GM12878 (cell line): Measurements from ENCODE around the gene HOXB2. TPM values are rescaled to one million over a fixed set of nuclear protein-coding genes. Genes with fewer than 3 reads are reported as not detected.

ENCODE experiments used
- ATAC-seq: fragments of 200-7000 bp; cut with Tn5 transposase; 3 replicates; pipeline ENCODE4 v1.9.1; 2020; ENCODE audit warnings: mild to moderate bottlenecking, moderate library complexity
- BruUV-seq: library from RNA; stranded (reverse); fragments of 400-500 nt; replicated peaks from 2 replicates; lab custom pipeline; 2021; lab: Mats Ljungman, UMichigan
- CTCF ChIA-PET: fragments of 300-600 bp; sonication (Branson Sonifier 250); formaldehyde crosslinking; extraction: SDS; loops from one replicate; lab custom pipeline; 2021; ENCODE audit warnings: inconsistent platforms; lab: Yijun Ruan, JAX
- POLR2A ChIA-PET: fragments of 350-600 bp; formaldehyde crosslinking; extraction: SDS; loops from one replicate; lab custom pipeline; 2021; ENCODE audit warnings: inconsistent platforms; lab: Charles Lee
- RAD21 ChIA-PET: fragments of 300-600 bp; sonication (Branson Sonifier 250); formaldehyde crosslinking; loops from one replicate; lab custom pipeline; 2023; ENCODE audit warnings: antibody characterized with exemption; ENCODE audit not compliant: unreplicated experiment; lab: Charles Lee
- SMC1A ChIA-PET: fragments of 300-600 bp; sonication (Branson Sonifier 250); formaldehyde crosslinking; loops from one replicate; lab custom pipeline; 2023; ENCODE audit not compliant: unreplicated experiment, uncharacterized antibody; lab: Charles Lee
- DNase-seq: peaks from one replicate; pipeline ENCODE4 v3.0.0-alpha.2; 2011; ENCODE audit warnings: low read depth, low spot score
- FAIRE-seq: peaks from 3 replicates; lab custom pipeline; 2011; peaks lifted over from hg19 to GRCh38; lab: Jason Lieb, UNC
- H2AFZ ChIP-seq: 2 replicates; pipeline ENCODE4 v1.6.0; 2011; ENCODE audit warnings: low read depth, low read length, control low read depth; ENCODE audit not compliant: control insufficient read depth
- H3K27ac ChIP-seq: 2 replicates; pipeline ENCODE4 v1.5.1; 2011; ENCODE audit warnings: control low read depth; ENCODE audit not compliant: control insufficient read depth, insufficient read depth
- H3K27me3 ChIP-seq, 2 experiments: replicated peaks in 1 of 2; 2 replicates each; pipeline versions ENCODE4 v1.6.0 to v1.6.1; 2011; ENCODE audit warnings: low read length in 1 of 2; ENCODE audit not compliant: control insufficient read depth in 2 of 2, insufficient read depth in 2 of 2
- H3K36me3 ChIP-seq, 2 experiments: 2 replicates each; pipeline ENCODE4 v1.5.1; 2011; ENCODE audit warnings: low read length in 1 of 2; ENCODE audit not compliant: control insufficient read depth in 2 of 2, insufficient read depth in 2 of 2
- H3K4me1 ChIP-seq: 2 replicates; pipeline ENCODE4 v1.6.1; 2011; ENCODE audit warnings: mild to moderate bottlenecking, low read length, moderate library complexity, mixed read lengths; ENCODE audit not compliant: control insufficient read depth, insufficient read depth
- H3K4me2 ChIP-seq: 2 replicates; pipeline ENCODE4 v1.6.0; 2011; ENCODE audit warnings: control low read depth; ENCODE audit not compliant: control insufficient read depth, insufficient read depth
- H3K4me3 ChIP-seq: fragments of 200-600 bp; sonication (generic); 2 replicates; pipeline ENCODE4 v1.5.1; 2016
- H3K79me2 ChIP-seq: 2 replicates; pipeline ENCODE4 v1.6.0; 2011; ENCODE audit warnings: low read length; ENCODE audit not compliant: control insufficient read depth, insufficient read depth
- H3K9ac ChIP-seq: 2 replicates; pipeline ENCODE4 v1.8.0; 2011; ENCODE audit warnings: low read length, control low read depth, mixed read lengths; ENCODE audit not compliant: control insufficient read depth, insufficient read depth
- H3K9me3 ChIP-seq: replicated peaks from 3 replicates; pipeline ENCODE4 v1.5.1; 2011; ENCODE audit warnings: mild to moderate bottlenecking, low read length; ENCODE audit not compliant: control insufficient read depth, insufficient read depth
- H4K20me1 ChIP-seq: 2 replicates; pipeline ENCODE4 v1.6.0; 2011; ENCODE audit not compliant: control insufficient read depth, insufficient read depth
- BCL11A ChIP-seq: IDR thresholded peaks from 2 replicates; pipeline ENCODE4 v1.6.1; 2011; ENCODE audit warnings: low read depth, low read length
- GATAD2B ChIP-seq: fragments of 450-650 bp; conservative IDR thresholded peaks from 2 replicates; pipeline ENCODE4 v1.6.1; 2017; ENCODE audit warnings: low read depth, mild to moderate bottlenecking, moderate library complexity
- JUND ChIP-seq: IDR thresholded peaks from 2 replicates; pipeline ENCODE4 v1.6.1; 2012; ENCODE audit warnings: low read depth, mild to moderate bottlenecking, low read length, improper control_type of control experiment, moderate library complexity
- MEF2B ChIP-seq: fragments of 450-650 bp; IDR thresholded peaks from 2 replicates; pipeline ENCODE4 v1.6.1; 2018; ENCODE audit warnings: mild to moderate bottlenecking, moderate library complexity; ENCODE audit not compliant: partially characterized antibody, poor library complexity, severe bottlenecking
- NFYA ChIP-seq: IDR thresholded peaks from 2 replicates; pipeline ENCODE4 v1.6.1; 2011; ENCODE audit warnings: low read depth, mild to moderate bottlenecking, low read length, improper control_type of control experiment, borderline replicate concordance
- PAX5 ChIP-seq: IDR thresholded peaks from 2 replicates; pipeline ENCODE4 v1.6.1; 2011; ENCODE audit warnings: low read depth, low read length, borderline replicate concordance
- PBX3 ChIP-seq: IDR thresholded peaks from 2 replicates; pipeline ENCODE4 v1.6.1; 2011; ENCODE audit warnings: mild to moderate bottlenecking, low read depth, low read length, moderate library complexity; ENCODE audit not compliant: insufficient replicate concordance
- STAT1 ChIP-seq: fragments of 450-650 bp; conservative IDR thresholded peaks from 2 replicates; pipeline ENCODE4 v1.6.1; 2014; ENCODE audit warnings: antibody characterized with exemption, mild to moderate bottlenecking
- ZBTB4 ChIP-seq: fragments of 450-650 bp; formaldehyde crosslinking; IDR thresholded peaks from 2 replicates; pipeline ENCODE4 v1.4.0; 2022; ENCODE audit warnings: mild to moderate bottlenecking, moderate library complexity
- ZNF217 ChIP-seq: fragments of 450-650 bp; IDR thresholded peaks from 2 replicates; pipeline ENCODE4 v1.6.1; 2017; ENCODE audit warnings: antibody characterized with exemption, mild to moderate bottlenecking
- ZNF687 ChIP-seq: fragments of 450-650 bp; IDR thresholded peaks from 2 replicates; pipeline ENCODE4 v1.6.1; 2017; ENCODE audit warnings: mild to moderate bottlenecking, moderate library complexity
- WGBS: methylation state at CpG from one replicate; pipeline ENCODE4 v1.1.6; 2016; ENCODE audit warnings: low lambda C conversion rate; ENCODE audit not compliant: insufficient replicate concordance, insufficient coverage; ENCODE audit errors: missing lambda C conversion rate; 5-methylcytosine and 5-hydroxymethylcytosine counted together
- in situ Hi-C: fragments of 300-500 bp; cut with MboI; formaldehyde crosslinking; loops from 9 replicates; pipeline ENCODE4 v1.14.3; 2018; ENCODE audit warnings: mixed read lengths
- intact Hi-C: fragments of 100-400 bp; cut with micrococcal nuclease; formaldehyde crosslinking; loops from one replicate; pipeline ENCODE4 v1.14.2; 2022; ENCODE audit not compliant: unreplicated experiment
- polyA plus RNA-seq, 11 experiments: library from polyadenylated mRNA; depleted of rRNA in 4 of 11; unstranded in 6 of 11; stranded (reverse) in 5 of 11; fragments of >200 nt; fragmentation: Nextera tagmentation in 4 of 11; fragmentation: Illumina TruSeq in 1 of 11; extraction: Ambion mirVana in 4 of 11; extraction: Trizol in 1 of 11; gene quantifications; 1 replicate in 1 of 11; 2 replicates in 10 of 11; pipeline versions ENCODE4 v1.2.1 to v1.2.3, GENCODE V29; 2011 to 2016; ENCODE audit warnings: inconsistent platforms in 2 of 11, missing spikeins in 2 of 11, low read depth in 1 of 11
- total RNA-seq, 4 experiments: library from RNA; depleted of rRNA in 3 of 4; stranded (reverse); fragments of >200 nt in 3 of 4; fragmentation: Illumina TruSeq in 1 of 4; extraction: Trizol in 1 of 4; gene quantifications; 2 replicates each; pipeline versions ENCODE4 v1.2.1 to v1.2.3, GENCODE V29; 2013 to 2021

HOXB2 gene
- total and polyA plus RNA-seq, 10 of the 15 experiments (the other 5 are each of a cell fraction or from before 2014, with no cell fraction given): 0.16 to 8.8 (median 2.3) TPM

- 82% methylated on average over 5 of the region's 5 CpGs for WGBS
- Histone ChIP-seq H3K4me2 (no peak overlapping the region), H3K4me1 (no peaks in the 10 kb centered on the region), H3K4me3 (no peak overlapping the region), H3K36me3 (no peaks in the 10 kb centered on the region; a peak in 1 of 4 replicates), H3K27me3 (no peaks in the 10 kb centered on the region), H3K9ac (no peak overlapping the region), H3K79me2 (no peaks in the 10 kb centered on the region), H3K27ac (no peak overlapping the region), H2AFZ (no peak overlapping the region), H4K20me1 (no peaks in the 10 kb centered on the region), H3K9me3 (no peaks in the 10 kb centered on the region)
- no peak for ATAC-seq
- ChIA-PET SMC1A (interaction anchor here (0.7 to 1.5 kb wide), 2 partner anchors 9 to 55 kb away, joined by 3 read pairs; no protein-coding TSS in a partner anchor), POLR2A (interaction anchor here (0.7 to 1.7 kb wide), 2 partner anchors 9 kb away, joined by 3 to 5 read pairs; no protein-coding TSS in a partner anchor), CTCF (interaction anchor here (0.9 to 1.6 kb wide), 3 partner anchors 28 to 220 kb away, joined by 3 to 4 read pairs (median 4); no protein-coding TSS in a partner anchor), RAD21 (interaction anchor here (1.4 kb wide), 1 partner anchor 222 kb away, joined by 3 read pairs; no protein-coding TSS in a partner anchor)
- DNase-seq: no peak
- FAIRE-seq: no peak
- in situ Hi-C loops: no loop called here
- no TSS peak for BruUV-seq
- TF ChIP-seq JUND: no peak
- no peak for TF ChIP-seq PAX5
- no peak for TF ChIP-seq NFYA
- TF ChIP-seq PBX3: no peak
- TF ChIP-seq GATAD2B: no peak
- TF ChIP-seq BCL11A: no peak
- no peak for TF ChIP-seq ZNF687
- no peak for TF ChIP-seq ZBTB4 (CRISPR knock-in tag)
- TF ChIP-seq ZNF217: no peak
- no peak for TF ChIP-seq MEF2B
- TF ChIP-seq STAT1: no peak
- intact Hi-C loops: no loop called here
These were observed 11.3 kb upstream of the HOXB2 start for GRCh38 chr17:48556229-48556575.
